Activated B cell treated with CpG ODN at 0.5 μM for 24 hours (primary cell): Measurements from ENCODE around the gene ZNF689. TPM values are rescaled to one million over a fixed set of nuclear protein-coding genes. Genes with fewer than 3 reads are reported as not detected.

Experiments
- ATAC-seq: fragments of 200-7000 bp; cut with Tn5 transposase; one replicate; pipeline ENCODE4 v1.10.0; 2021; ENCODE audit warnings: low read depth, mild to moderate bottlenecking, moderate library complexity
- CTCF ChIA-PET: fragments of 350-600 bp; sonication (Branson Sonifier 250); formaldehyde crosslinking; loops from one replicate; lab custom pipeline; 2021; ENCODE audit warnings: antibody characterized with exemption; lab: Charles Lee
- POLR2A ChIA-PET: fragments of 350-600 bp; sonication (Branson Sonifier 250); formaldehyde crosslinking; loops from one replicate; lab custom pipeline; 2021; ENCODE audit warnings: antibody characterized with exemption; lab: Charles Lee
- DNase-seq: peaks from one replicate; pipeline ENCODE4 v3.0.0; 2022
- H3K27ac Mint-ChIP-seq: one replicate; pipeline ENCODE4 v1.8.0; 2020; ENCODE audit warnings: mixed read lengths
- H3K27me3 Mint-ChIP-seq: one replicate; pipeline ENCODE4 v1.8.0; 2021; ENCODE audit warnings: mixed read lengths
- H3K36me3 Mint-ChIP-seq: one replicate; pipeline ENCODE4 v1.8.0; 2021; ENCODE audit warnings: low read depth, mixed read lengths
- H3K4me1 Mint-ChIP-seq: one replicate; pipeline ENCODE4 v1.8.0; 2021; ENCODE audit warnings: mixed read lengths
- H3K4me3 Mint-ChIP-seq: one replicate; pipeline ENCODE4 v1.8.0; 2020; ENCODE audit warnings: mild to moderate bottlenecking, mixed read lengths
- H3K9me3 Mint-ChIP-seq: one replicate; pipeline ENCODE4 v1.8.0; 2020; ENCODE audit warnings: mixed read lengths
- intact Hi-C: fragments of 100-400 bp; cut with micrococcal nuclease; formaldehyde crosslinking; loops from one replicate; pipeline ENCODE4 v1.15.1; 2024
- total RNA-seq: library from RNA; stranded (reverse); gene quantifications from 2 replicates; pipeline ENCODE4 v1.2.3, GENCODE V29; 2022
- TF ChIP-seq, protein P1 (sequence below): fragments of 200-600 bp; IDR thresholded peaks from one replicate; pipeline ENCODE4 v1.8.0; 2022; ENCODE audit warnings: antibody characterized with exemption, mild to moderate bottlenecking

ZNF689 gene
- total RNA-seq, 1 donor from 2014 or later = 10.1 TPM

DNA sequence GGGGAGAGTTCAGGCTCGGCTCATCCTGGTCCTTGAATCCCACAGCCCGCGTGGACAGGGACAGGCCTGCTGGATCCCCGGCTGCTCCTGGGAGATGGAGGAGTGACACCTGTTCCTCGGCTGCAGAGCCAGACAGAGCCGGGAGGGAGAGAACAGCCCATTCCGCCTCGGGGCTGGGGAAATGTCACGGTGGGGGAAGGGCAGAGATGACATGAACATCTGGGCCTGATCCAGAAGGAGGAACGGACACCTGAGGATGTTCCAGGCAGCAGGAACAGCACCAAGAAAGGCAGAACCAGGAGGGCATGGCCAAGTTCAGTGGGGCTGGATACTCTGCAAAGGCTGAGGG lies 54.1 kb downstream of the ZNF689 start:
- DNase-seq (no peak), ATAC-seq (no peak)
- Mint-ChIP-seq H3K36me3 (peaks cover 31% of the 10 kb centered on the region), H3K27ac (peak overlapping the region; percentile 35), H3K27me3 (no peaks in the 10 kb centered on the region), H3K4me1 (peaks cover 40% of the 10 kb centered on the region), H3K4me3 (peak overlapping the region; percentile 53), H3K9me3 (no peaks in the 10 kb centered on the region)
- ChIA-PET CTCF (no interaction called here), POLR2A (interaction anchor here (1.9 to 6.3 kb wide), 3 partner anchors 15 to 94 kb away, joined by 8 to 152 read pairs (median 135); partner anchors contain the start of genes PRR14, ZNF688 and ZNF747)
- TF ChIP-seq, protein P1, sequence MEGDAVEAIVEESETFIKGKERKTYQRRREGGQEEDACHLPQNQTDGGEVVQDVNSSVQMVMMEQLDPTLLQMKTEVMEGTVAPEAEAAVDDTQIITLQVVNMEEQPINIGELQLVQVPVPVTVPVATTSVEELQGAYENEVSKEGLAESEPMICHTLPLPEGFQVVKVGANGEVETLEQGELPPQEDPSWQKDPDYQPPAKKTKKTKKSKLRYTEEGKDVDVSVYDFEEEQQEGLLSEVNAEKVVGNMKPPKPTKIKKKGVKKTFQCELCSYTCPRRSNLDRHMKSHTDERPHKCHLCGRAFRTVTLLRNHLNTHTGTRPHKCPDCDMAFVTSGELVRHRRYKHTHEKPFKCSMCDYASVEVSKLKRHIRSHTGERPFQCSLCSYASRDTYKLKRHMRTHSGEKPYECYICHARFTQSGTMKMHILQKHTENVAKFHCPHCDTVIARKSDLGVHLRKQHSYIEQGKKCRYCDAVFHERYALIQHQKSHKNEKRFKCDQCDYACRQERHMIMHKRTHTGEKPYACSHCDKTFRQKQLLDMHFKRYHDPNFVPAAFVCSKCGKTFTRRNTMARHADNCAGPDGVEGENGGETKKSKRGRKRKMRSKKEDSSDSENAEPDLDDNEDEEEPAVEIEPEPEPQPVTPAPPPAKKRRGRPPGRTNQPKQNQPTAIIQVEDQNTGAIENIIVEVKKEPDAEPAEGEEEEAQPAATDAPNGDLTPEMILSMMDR = no peak
- intact Hi-C loops = loop anchor here (10.0 kb wide), 1 partner anchor 369 kb away; the partner anchor contains the start of gene FBXL19

DNA sequence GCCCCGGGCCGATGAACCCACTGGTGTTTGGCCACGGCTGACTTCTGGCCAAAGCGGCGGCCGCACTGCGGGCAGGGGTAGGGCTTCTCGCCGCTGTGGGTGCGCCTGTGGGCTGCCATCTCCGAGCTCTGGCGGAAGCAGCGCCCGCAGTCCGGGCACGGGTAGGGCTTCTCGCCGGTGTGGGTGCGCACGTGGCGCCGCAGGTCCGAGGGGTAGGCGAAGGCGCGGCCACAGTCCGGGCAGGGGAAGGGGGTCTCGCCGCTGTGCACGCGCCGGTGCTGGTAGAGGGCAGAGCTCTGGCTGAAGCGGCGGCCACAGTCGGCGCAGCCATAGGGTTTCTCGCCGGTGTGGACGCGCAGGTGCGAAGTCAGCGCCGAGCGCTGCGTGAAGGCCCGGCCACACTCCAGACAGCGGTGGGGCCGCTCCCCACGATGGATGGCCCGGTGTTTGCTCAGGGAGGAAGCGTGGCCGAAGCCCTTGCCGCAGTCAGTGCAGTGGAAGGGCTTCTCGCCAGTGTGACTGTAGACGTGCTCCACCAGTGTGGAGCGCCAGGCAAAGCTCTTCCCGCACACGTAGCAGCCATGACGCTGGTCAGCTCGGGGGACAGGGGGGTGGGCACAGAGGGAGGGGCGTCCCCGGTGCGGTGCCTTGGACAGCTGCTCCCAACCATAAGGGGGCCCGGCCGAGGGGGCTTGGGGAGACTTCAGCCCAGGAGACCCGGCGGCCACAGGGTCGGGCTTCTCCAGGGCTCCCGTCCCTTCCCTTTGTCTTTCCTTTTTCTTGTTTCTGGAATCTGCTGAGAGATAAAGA lies 54.7 kb downstream of the ZNF689 start:
- Mint-ChIP-seq H3K9me3 (no peaks in the 10 kb centered on the region), H3K36me3 (peaks cover 31% of the 10 kb centered on the region), H3K27ac (peak overlapping the region; percentile 35), H3K4me3 (peak overlapping the region; percentile 53), H3K27me3 (no peaks in the 10 kb centered on the region), H3K4me1 (peaks cover 37% of the 10 kb centered on the region)
- TF ChIP-seq, protein P1 = no peak
- CTCF ChIA-PET = interaction anchor here (1.8 kb wide), 1 partner anchor 20 kb away, joined by 7 read pairs; the partner anchor contains the start of gene ZNF747
- no peak for DNase-seq
- intact Hi-C loops = loop anchor here (10.0 kb wide), 1 partner anchor 369 kb away; the partner anchor contains the start of gene FBXL19
- no peak for ATAC-seq
- POLR2A ChIA-PET = interaction anchor here (1.5 to 4.8 kb wide), 2 partner anchors 20 to 58 kb away, joined by 3 to 135 read pairs; partner anchors contain the start of gene ZNF747

DNA sequence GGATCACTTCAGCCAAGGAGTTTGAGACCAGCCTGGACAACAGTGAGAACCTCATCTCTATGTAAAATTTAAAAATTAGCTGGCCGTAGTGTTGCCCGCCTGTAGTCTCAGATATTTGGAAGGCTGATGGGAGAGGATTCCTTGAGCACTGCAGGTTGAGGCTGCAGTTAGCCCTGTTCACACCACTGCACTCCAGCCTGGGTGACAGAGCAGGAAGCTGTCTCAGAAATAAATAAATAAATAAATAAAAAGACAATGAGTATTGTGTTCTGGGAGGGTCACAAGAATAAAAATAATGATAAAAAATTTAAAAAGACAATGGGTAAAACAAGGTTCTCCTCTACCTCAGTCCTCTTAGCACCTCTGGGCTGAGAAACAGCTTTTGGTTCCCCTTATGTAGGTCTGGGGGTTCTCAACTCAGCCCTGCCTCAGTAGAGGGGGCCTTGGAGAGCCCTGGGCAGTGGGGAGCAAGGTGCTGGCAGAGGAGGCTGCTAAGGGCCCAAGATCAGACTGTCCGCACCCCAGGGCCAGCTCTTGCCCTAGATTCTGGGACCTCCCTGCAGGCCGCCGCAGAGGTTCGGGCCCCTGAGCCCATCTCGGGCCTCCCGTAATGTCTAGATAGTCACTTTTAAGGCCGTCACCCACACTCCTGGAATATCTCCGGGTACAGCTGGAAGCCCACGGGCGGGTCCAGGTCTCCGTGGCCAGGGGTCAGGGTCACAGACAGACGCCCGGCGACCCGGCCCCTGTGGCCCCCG lies 55.5 kb downstream of the ZNF689 start:
- H3K27me3 Mint-ChIP-seq = no peaks in the 10 kb centered on the region
- peaks cover 31% of the 10 kb centered on the region for H3K36me3 Mint-ChIP-seq
- no peak for ATAC-seq
- ChIA-PET CTCF (interaction anchor here (1.8 kb wide), 1 partner anchor 19 kb away, joined by 7 read pairs; the partner anchor contains the start of gene ZNF747), POLR2A (interaction anchor here (0.6 to 4.8 kb wide), 3 partner anchors 20 to 206 kb away, joined by 3 to 135 read pairs (median 4); partner anchors contain the start of gene ZNF747)
- no peak for DNase-seq
- TF ChIP-seq, protein P1 = no peak
- H3K27ac Mint-ChIP-seq = no peak overlapping the region
- intact Hi-C loops = loop anchor here (10.0 kb wide), 1 partner anchor 370 kb away; the partner anchor contains the start of gene FBXL19
- no peak overlapping the region for H3K4me3 Mint-ChIP-seq
- no peaks in the 10 kb centered on the region for H3K9me3 Mint-ChIP-seq
- peaks cover 36% of the 10 kb centered on the region for H3K4me1 Mint-ChIP-seq

DNA sequence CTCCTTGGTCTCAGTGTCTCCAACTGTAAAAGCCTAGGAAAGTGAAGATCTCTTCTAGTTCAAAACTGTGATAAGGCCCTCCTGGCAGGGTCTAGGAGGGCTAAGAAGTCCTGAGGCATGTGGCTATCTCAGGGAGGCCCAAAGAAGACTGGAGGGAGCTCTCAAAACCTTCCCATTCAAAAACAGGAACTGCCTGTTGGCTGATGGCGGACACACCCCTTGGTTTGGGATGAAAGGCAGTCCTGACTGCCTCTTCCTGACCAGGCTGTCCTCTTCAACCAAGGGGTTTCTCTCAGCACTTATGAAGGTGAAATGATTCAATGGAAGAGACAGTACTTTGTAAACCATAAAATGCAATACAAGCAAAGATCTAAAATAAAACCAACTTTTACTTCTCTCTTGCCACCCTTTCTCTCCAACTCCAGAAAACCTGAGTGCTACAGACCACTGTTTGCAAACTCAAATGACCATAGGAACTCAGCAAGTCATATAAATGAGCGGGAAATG lies 56.7 kb downstream of the ZNF689 start:
- Mint-ChIP-seq H3K36me3 (peaks cover 31% of the 10 kb centered on the region), H3K27me3 (no peaks in the 10 kb centered on the region), H3K4me3 (no peak overlapping the region), H3K9me3 (no peaks in the 10 kb centered on the region), H3K4me1 (peaks cover 25% of the 10 kb centered on the region), H3K27ac (no peak overlapping the region)
- intact Hi-C loops = loop anchor here (10.0 kb wide), 1 partner anchor 371 kb away; the partner anchor contains the start of gene FBXL19
- TF ChIP-seq, protein P1 = no peak
- DNase-seq (no peak), ATAC-seq (no peak)
- ChIA-PET POLR2A (no interaction called here), CTCF (no interaction called here)
